HG02970 (cell line): ENCODE results near the gene SNRNP200.
A peak's percentile ranks its signal among the peaks of the same experiment; 100 is the strongest.
"Not testable (repeated sequence)": the region's sequence is repeated elsewhere in the genome, so short reads cannot be mapped to it uniquely, and the experiment has no call there.

Experiments
- ATAC-seq: cut with Tn5 transposase; IDR thresholded peaks from one replicate; pipeline ENCODE4 v1.9.1; 2021; ENCODE audit warnings: mild to moderate bottlenecking, moderate library complexity, moderate number of reproducible peaks; ENCODE audit not compliant: unreplicated experiment, low FRiP score

SNRNP200 gene

DNA sequence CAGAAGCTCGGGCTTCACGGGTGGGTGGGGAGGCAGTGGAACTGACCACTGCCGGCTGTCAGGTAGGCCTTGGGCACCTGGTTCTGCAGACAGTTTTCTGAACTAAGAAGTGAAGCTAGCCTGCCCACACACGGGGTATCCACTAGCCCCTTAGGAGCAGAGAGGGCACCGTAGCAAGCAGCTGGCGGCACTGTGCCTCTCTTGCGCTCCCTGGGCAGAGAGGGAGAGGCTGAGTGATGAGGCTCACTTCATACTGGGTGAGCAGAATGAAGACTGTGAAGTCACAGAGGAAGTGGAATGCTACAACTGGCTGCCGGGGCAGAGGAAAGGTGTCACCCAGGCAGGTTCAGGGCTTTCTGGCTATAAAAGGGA lies 20.5 kb upstream of the SNRNP200 start:
- no peak for ATAC-seq

GRCh38 chr2:96325041-96325883 lies 19.9 kb upstream of the SNRNP200 start, which contains the start of gene ITPRIPL1:
ITPRIPL1 (plus strand) TSS chr2:96325317; CDS start chr2:96325840, 523 bp downstream.
- no peak for ATAC-seq

GRCh38 chr2:96324721-96325040 lies 19.3 kb upstream of the SNRNP200 start:
- no peak for ATAC-seq

- ATAC-seq, result no peak
Measured at GRCh38 chr2:96323849-96324248, 18.5 kb upstream of the SNRNP200 start.

DNA sequence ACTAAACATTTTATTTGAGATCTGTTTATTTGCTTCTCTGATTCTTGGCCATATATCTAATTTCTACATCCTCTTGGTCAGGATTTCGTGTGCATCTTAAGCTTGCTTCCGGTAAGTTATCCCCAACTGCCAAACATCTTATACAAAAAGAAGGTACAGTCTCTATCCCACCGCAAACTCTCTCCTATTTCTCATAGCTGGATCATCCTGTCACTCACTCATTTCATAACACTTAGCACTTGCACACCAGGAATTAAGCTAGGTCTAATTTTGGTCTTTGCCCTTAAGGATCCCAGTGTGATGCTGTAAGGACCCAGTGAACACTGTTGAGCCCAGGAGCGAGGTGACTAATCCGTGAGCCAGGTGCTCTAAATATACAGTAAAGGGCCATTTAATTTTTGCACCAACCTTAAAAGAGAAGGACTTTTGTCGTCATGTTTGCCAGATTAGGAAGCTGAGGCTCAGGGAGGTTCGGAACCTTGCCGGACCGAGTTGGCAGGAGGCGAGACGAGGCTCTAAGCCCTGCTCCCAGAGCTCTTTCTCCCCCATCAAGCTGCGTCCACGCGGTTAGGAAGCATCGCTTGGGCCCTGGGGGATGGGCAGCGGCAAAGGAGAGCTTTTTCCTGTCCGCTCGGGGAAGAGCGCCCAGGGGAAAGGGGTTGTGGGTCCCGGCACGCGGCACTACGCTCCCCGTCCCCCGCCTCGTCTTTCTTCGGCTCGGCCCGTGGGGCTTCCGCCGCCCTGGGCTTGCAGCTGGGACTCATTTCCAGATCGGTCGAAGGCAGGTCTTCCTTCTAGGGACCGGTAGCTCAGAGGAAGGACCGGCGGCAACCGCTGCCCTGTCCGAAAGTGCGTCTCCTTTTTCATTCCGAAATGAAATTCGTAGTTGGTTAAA lies 15.6 kb upstream of the SNRNP200 start:
- peak; percentile 16 for ATAC-seq

DNA sequence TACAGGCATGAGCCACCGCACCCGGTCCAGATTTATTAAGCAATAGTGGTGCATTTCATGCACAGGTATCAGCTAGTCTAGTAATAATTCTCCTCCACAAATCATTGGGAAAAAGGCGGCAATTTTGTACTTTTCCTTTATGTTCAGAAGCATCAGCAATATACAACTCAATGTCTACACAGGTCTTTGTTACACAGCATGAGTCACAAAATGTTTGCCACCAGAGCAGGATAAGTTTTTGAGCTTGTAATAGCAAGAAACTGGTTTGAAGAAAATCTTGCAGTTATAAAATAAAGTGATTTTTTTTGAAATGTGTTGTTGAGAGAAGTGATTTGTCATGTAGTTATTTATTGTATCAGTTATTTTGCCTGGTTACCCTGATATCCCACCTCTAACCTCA lies 15.0 kb upstream of the SNRNP200 start:
- ATAC-seq, result no peak

DNA sequence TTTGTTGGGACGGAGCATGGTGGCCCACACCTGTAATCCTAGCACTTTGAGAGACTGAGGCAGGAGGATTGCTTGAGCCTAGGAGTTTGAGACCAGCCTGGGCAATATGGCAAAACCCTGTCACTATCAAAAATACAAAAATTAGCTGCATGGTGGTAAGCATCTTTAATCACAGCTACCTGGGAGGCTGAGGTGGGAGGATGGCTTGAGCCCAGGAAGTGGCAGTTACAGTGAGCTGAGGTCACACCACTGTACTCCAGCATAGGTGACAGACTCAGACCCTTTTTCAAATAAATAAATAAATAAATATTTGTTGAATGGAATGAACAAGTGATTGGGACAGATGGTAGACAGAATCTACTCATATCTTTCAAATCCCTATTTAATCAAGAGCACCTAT lies 14.1 kb upstream of the SNRNP200 start:
- no peak for ATAC-seq

DNA sequence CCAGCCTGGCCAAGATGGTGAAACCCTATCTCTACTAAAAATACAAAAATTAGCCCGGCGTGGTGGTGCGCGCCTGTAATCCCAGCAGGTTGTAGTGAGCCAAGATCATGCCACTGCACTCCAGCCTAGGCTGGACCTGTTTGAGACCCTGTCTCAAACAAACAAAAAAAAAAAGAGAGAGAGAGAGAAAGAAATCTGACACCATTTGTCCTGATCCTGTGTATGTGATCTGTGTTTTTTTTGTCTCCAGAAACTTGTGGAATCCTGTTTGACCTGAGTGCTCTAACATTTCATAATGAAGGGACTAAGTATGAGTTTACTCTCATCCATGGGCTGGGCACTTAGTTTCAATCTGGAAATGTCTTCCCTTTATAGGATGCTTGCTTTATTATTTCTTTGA lies 13.4 kb upstream of the SNRNP200 start:
- ATAC-seq, result no peak

DNA sequence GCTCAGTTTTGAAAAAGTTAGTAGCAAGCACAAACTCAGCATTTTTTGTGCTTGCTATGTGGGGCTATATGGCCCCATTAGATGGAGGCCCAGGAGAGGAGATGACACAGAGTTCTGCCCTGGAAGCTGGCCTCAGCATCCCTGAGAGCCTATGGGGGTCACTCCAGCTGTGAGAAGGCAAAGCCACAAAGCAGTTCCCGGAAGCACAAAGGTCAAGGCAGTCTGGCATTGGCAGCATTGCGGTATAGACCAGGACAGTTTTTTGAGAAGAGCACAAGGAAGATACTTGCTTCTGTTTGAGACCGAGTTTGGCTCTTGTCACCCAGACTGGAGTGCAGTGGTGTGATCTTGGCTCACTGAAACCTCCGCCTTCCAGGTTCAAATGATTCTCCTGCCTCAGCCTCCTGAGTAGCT lies 12.2 kb upstream of the SNRNP200 start:
- ATAC-seq, result no peak

GRCh38 chr2:96316999-96317398 lies 11.7 kb upstream of the SNRNP200 start:
- no peak for ATAC-seq

- ATAC-seq, result no peak
Measured at GRCh38 chr2:96315400-96316071, 10.2 kb upstream of the SNRNP200 start.

DNA sequence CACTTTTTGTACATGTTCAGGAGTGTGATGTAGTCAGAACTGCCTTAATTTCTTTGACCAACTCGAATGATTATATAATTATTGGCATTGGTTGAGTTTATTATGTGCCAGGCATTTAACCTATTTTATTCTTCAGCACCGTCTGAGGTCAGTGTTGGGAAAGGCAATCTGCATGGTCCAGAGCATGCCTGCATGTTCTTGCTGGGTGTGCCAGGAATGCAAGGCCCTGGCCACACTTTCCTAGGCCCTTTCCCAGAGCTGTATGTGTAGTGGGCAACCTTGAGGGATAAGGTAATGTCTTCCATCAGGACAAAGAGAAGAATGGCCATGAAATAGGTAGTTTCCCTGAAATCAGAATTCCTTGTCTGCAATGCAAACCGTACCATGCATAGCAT lies 9.7 kb upstream of the SNRNP200 start:
- ATAC-seq, result no peak

GRCh38 chr2:96308248-96308647 lies 2.9 kb upstream of the SNRNP200 start:
- ATAC-seq, result no peak

DNA sequence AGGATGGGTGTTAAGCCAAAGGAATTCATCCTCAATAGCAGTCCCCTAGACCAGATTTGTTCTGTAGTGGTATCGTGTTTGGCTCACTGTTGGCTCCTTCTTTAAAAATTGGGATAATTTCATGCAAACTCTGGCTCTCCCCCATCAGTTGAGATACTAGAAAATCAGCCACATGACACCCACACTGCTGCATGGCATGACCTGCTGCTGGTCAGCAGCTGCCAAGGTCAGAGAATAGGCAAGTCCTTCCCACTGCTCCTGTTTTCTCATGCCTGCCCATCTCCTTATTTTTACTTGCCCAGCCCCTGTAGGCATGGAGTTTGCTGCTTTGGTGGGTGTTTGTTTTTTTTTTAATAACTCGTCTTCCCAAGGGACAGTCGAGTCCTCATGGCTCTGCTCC lies 1.0 kb upstream of the SNRNP200 start:
- no peak for ATAC-seq

- no peak for ATAC-seq
Measured at GRCh38 chr2:96305979-96306308, 598 bp upstream of the SNRNP200 start.

DNA sequence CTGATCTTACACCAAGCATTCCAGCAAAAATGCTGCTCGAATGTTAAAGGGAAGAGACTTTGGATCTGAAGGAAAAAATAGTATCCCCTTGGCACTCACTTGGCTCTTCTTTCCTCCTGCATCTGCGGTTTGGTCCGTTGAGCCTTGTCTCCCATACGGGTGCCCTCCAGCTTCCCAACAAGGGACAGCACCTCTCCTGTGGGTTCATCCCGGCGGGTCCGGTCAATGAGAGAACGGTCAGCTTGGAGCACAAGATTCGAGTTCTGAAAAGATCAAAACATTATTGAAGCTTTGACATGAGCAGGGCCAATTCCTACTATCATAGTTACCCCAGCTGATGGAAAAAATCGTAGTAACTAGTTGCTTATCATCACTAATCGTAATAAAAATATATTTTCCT lies 740 bp downstream of the SNRNP200 start:
- no peak for ATAC-seq

DNA sequence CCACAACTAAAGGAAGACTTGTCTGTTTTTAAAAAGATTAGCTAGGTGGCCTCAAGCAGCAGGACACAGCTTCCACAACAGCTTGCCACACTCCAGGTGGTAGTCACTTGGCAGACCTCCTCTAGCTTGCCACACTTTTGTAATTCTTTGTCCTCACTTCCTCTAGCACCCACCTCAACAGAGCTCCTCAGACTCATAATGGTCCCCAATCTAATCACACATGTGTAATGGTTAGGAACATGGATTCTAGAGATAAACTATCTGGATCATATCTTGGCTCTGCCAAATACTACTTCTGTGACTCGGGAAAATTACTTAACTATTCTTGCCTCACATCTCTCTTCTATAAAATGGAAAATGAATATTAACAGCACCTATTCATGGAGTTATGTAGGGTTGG lies 3.5 kb downstream of the SNRNP200 start:
- no peak for ATAC-seq

DNA sequence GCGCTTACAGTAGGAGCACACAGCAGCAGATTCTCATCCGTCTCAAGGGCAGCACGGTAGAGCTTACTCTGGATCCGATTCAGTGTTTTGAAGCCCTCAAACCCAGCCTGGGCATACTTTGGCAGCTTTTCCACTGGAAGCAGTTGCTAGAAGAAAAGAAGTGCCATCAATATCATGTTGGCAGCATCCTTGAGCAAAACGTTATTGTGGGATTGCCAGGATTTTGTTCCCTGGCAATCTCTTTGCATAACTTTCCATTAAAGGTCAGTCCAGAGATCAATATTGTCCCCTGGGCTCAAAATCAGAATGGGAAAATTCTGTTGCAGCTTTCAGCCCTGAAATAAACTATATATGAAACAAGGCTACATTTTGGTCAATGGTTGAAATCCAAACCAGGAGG lies 8.4 kb downstream of the SNRNP200 start:
- ATAC-seq, result no peak

GRCh38 chr2:96294271-96294670 lies 11.1 kb downstream of the SNRNP200 start:
- ATAC-seq, result not testable (repeated sequence)

DNA sequence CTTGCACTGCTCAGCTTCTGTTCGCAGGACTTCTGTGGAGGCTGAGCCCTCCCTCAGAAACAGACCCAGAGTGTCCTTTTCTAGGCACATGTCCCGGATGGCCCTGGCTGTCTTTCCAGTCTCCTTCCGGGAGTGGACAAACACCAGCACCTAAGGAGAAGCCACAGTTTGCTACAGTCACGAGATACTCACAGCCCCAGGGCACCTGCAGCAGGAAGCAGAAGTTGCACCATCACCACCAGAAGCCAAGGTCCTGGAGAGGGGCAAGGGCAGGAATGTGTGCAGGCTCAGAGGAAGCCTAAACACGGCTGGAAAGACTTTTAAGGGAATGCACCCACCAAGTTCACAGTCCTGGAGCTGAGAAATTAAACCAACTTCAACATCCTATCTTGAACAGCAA lies 13.6 kb downstream of the SNRNP200 start:
- no peak for ATAC-seq

DNA sequence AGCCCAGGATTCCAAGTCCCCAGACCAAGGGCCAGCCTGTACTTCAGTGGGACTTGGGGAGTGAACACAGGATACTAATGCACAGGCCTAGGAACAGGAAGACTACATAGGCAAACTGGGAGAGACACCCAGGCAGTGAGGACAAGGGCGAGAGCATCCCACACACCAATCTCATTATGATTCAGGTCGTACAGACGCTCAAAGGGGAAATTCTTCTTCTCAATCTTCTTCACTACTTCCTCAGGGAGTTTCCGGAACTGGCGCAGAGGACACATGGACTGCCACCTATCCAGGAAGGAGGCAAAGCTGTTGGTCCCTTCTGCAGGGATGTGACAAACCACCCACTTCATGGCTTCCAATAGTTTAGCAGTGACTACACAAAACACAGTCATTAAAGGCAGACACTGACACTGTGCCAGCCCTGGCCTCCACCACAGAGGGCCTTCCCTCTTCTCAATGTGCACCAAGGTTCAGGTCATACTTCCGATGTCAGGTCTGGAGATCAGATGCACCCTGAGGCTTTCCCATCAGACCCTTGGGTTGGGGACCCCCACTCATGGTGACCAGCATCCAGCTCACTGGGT lies 18.0 kb downstream of the SNRNP200 start:
- no peak for ATAC-seq
